GM20431 (cell line): ENCODE results near the gene RXFP2.

Experiments
- in situ Hi-C: fragments of 300-500 bp; cut with MseI, MboI; formaldehyde crosslinking; loops from one replicate; pipeline ENCODE4 v1.15.0; 2020; ENCODE audit warnings: low sequenced_read_pairs; ENCODE audit not compliant: unreplicated experiment

RXFP2 gene

GRCh38 chr13:31764556-31764955, 25.2 kb downstream of the RXFP2 start:
- in situ Hi-C loops, result no loop called here

GRCh38 chr13:31765138-31765785, 25.9 kb downstream of the RXFP2 start:
- in situ Hi-C loops, result no loop called here

DNA sequence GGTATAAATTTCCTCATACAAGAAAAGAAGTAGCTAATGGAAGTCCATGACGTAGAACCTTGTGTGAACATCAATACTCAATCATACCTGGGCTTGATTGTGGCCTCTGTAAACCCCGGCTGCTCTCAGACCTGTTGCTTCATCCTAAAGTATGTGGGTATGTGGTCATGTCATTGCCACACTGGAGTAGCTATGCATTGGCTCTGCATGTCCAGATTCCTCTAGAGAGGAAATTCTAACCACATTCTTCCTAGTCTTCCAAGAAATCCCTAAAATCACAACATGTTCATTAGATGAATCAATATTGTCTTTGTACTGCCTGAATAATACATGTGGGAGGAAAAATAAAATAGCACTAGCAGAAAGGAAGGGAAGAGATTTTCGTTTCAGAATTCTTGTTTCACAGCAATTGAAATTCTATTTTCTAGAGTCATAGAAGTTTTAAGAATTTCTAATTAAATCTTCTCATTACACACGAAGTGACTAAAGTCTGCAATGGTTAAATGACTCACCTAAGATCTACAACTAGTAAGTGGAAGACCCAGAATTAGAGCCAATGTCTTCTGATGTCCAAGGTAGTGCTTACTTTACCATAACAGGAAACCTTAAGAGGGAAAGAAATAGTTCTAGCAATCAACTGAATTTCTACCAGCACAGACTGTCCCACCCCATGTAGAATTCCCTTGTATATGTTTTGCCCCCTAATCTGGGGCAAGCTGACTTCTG, 28.0 kb downstream of the RXFP2 start:
- in situ Hi-C loops, result no loop called here

DNA sequence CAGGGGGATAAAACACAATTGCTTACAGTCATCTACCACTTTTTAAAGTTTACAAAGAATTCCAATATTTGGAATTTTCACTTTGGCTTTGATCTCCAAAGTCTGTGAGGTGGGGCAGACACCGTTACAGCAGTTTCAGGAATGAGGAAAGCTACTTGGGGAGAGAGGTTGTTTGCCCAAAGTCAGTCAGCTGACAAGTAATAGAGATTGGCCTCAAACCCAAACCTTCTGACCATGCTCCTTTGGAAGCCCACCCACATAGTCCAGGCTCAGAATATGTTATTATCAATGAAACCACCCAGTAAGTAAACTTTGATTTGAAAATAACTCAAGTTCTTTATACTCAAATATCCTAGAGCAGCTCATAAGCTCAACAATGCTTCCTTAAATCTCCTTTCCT, 29.0 kb downstream of the RXFP2 start:
- in situ Hi-C loops, result no loop called here

- in situ Hi-C loops, result no loop called here
Measured at GRCh38 chr13:31769575-31769974, 30.2 kb downstream of the RXFP2 start.

- in situ Hi-C loops, result no loop called here
Measured at GRCh38 chr13:31772231-31772630, 32.9 kb downstream of the RXFP2 start.

DNA sequence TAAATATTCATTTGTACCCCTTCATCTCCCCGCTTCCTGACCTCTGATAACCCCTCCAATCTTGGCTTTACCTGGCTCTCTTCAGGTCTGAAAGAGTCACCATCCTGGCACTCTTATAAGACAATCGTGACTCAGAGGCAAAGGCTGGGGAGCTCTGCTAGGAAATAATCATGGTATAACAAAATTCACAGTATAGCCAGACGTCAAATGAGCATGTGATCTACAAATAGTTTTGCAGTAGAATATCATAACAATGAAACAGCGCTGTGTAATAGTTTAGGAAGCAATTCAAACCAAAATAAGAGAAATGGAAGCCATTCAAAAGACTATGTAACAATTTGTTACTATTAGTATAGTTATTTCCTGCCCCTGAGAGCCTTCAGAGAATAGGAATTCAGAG, 34.2 kb downstream of the RXFP2 start:
- in situ Hi-C loops, result no loop called here

GRCh38 chr13:31774186-31774750, 34.9 kb downstream of the RXFP2 start:
- in situ Hi-C loops, result no loop called here

DNA sequence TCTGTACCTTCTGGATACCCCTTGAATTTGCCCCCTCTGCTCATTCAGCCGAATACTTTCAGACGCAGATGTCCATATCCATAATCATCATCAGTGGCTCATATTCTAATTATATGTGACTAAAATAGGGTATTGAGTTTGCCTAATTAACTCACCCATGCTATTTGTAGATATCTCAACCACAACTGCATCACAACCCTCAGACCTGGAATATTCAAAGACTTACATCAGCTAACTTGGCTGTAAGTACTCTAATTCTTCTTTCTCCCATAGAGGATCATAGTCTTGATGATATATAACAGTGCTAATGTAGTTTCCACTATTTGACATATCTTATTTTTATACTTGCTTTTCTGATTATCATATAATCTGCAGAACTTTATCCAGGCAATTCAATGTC, 35.8 kb downstream of the RXFP2 start:
- in situ Hi-C loops, result no loop called here

DNA sequence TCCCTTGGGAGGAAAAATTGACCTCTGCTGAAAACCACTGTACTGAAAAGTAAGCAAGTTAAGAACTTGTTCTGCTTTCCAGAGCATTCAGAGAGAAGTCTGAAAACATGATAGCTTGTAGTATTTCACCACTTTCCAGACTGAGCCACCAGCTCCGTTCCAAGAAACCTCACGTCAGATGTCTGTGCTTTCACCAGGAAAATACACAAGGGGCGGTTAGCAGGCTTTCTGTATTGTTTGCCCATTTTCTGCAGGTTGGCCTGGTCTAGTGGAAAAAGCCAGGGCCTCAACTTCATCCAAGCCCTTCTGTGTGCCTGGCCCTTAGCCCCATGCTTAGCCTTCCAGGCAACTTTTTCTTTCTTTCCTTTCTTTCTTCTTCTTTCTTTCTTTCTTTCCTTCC, 36.4 kb downstream of the RXFP2 start:
- in situ Hi-C loops, result no loop called here

GRCh38 chr13:31781064-31781463, 41.7 kb downstream of the RXFP2 start:
- in situ Hi-C loops, result no loop called here

- in situ Hi-C loops, result no loop called here
Measured at GRCh38 chr13:31786011-31786410, 46.7 kb downstream of the RXFP2 start.

DNA sequence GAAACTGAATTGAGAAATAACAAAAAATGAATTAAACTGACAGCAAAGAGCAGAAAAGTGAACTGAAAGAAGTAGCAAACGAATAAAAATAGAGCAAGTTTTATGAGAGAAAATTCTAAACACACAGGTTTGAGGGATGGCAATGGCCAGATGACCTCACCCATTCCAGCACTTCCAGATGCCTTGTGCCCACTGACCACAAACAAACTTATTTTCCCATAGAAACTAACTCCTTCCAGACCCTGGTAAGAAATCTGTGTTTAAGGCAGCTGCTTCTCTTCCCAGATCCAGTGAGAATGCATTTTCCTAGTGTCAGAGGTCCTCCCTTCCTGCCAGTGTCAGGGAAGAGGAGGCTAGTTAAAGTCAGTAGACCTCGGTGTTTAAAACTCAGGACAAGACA, 51.7 kb downstream of the RXFP2 start:
- in situ Hi-C loops, result no loop called here

DNA sequence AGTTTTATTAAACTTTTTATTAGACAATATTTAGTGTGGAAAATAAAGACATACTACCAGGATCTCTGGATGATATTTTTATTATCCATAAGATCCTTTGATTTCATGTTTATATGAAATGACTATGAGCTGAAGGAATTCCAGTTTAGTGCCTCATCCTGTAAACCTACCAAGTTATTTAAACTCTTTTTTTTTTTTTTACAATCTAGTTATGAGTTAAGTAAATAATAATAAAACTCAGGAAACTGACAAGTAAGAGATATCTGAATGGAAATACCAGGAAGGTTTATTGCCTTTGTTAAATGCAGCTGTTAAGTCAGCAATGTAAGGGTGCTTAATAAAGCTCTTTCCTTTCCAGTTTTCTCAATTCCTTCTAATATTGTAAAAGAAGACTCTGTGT, 53.9 kb downstream of the RXFP2 start:
- in situ Hi-C loops, result no loop called here

- in situ Hi-C loops, result no loop called here
Measured at GRCh38 chr13:31794452-31794851, 55.1 kb downstream of the RXFP2 start.

DNA sequence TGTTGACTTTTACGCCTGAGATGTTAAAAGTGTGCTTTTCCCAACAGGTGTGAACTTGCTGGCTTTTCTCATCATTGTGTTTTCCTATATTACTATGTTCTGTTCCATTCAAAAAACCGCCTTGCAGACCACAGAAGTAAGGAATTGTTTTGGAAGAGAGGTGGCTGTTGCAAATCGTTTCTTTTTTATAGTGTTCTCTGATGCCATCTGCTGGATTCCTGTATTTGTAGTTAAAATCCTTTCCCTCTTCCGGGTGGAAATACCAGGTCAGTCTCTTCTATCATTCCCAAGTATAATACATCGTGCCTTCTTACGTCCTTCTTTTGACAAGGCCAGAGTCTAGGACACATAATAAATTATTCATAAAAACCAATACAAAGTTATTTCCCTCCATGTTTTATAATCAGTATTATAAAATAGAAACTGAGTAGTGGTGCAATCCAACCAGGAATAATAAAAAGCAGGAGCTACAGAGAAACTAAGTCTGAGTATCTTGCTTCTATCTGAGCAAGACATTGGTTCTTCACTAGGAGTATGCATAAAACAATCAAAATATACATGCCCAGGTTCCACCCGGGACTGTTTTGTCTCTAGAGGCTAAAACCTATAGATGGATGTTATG, 57.9 kb downstream of the RXFP2 start:
- in situ Hi-C loops, result no loop called here

DNA sequence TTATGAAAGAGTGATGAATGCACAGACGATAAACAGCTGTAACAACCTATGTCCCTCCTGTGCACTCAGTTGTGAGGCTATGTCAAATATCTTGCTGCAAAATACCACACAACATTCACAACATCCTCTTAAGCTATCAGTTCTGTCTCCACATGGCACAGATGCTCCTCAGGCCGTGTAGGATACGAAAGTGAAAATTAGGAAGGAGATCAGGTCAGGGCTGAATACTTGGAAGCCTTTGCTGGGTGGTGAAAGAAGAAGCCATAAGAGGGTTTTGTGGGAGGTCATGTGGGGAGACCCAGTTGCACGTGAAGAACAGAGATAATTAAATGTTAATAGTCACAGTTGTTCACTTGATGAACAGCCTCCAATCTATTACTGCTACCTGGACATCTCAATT, 58.9 kb downstream of the RXFP2 start:
- in situ Hi-C loops, result no loop called here

- in situ Hi-C loops, result no loop called here
Measured at GRCh38 chr13:31801088-31801487, 61.8 kb downstream of the RXFP2 start.

- in situ Hi-C loops, result no loop called here
Measured at GRCh38 chr13:31803311-31803710, 64.0 kb downstream of the RXFP2 start.

DNA sequence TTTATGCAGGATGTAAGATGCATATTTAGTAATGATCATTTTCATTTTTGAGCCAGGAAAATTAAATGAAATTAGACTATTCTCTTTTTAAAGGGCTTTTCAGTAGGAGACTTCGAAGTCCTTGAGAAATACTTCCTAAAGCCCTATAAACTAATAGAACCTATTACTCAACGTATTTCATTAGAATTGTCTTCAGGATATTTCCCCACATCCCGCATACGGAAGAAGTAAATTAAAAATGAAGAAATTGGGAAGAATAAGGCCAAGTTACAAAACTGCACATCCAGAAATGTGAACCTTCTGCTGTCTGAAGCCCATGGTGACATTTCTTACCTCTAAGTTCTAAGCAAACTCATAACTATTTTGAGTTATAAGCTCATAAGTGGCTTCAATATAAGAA, 66.5 kb downstream of the RXFP2 start:
- in situ Hi-C loops, result no loop called here

- in situ Hi-C loops, result no loop called here
Measured at GRCh38 chr13:31807090-31807541, 67.8 kb downstream of the RXFP2 start.
